Rectal smooth muscle tissue (tissue), 1 donor: ENCODE results near the gene SHBG.
"Not testable (repeated sequence)": the region's sequence is repeated elsewhere in the genome, so short reads cannot be mapped to it uniquely, and the experiment has no call there.

ENCODE experiments used
- H3K27ac ChIP-seq: one replicate; pipeline ENCODE4 v1.7.0; 2013; ENCODE audit warnings: low read depth, low read length, inconsistent platforms
- H3K27me3 ChIP-seq: one replicate; pipeline ENCODE4 v1.7.0; 2013; ENCODE audit warnings: low read length; ENCODE audit not compliant: control insufficient read depth, insufficient read depth
- H3K36me3 ChIP-seq: one replicate; pipeline ENCODE4 v1.7.0; 2013; ENCODE audit warnings: low read length; ENCODE audit not compliant: control insufficient read depth, insufficient read depth
- H3K4me1 ChIP-seq: one replicate; pipeline ENCODE4 v1.7.0; 2013; ENCODE audit warnings: low read length; ENCODE audit not compliant: control insufficient read depth, insufficient read depth
- H3K4me3 ChIP-seq: one replicate; pipeline ENCODE4 v1.7.0; 2013; ENCODE audit warnings: low read length
- H3K9ac ChIP-seq: one replicate; pipeline ENCODE4 v1.7.0; 2013; ENCODE audit warnings: low read length

SHBG gene

GRCh38 chr17:7618608-7619007 is 11.3 kb upstream of the SHBG start:
- H3K4me1 ChIP-seq, result peaks cover 2% of the 10 kb centered on the region
- H3K27me3 ChIP-seq, result no peaks in the 10 kb centered on the region

GRCh38 chr17:7620835-7621234 is 9.1 kb upstream of the SHBG start:
- H3K27ac ChIP-seq, result no peak overlapping the region
- no peak overlapping the region for H3K9ac ChIP-seq
- H3K4me1 ChIP-seq, result no peaks in the 10 kb centered on the region
- no peaks in the 10 kb centered on the region for H3K27me3 ChIP-seq
- H3K4me3 ChIP-seq, result no peak overlapping the region
- H3K36me3 ChIP-seq, result no peaks in the 10 kb centered on the region

More at GRCh38 chr17:7618608-7619007, 11.3 kb upstream of the SHBG start:
- H3K27ac ChIP-seq, result no peak overlapping the region
- no peak overlapping the region for H3K9ac ChIP-seq
- H3K4me3 ChIP-seq, result no peak overlapping the region
- H3K36me3 ChIP-seq, result no peaks in the 10 kb centered on the region

GRCh38 chr17:7623661-7624060 is 6.3 kb upstream of the SHBG start:
- Histone ChIP-seq H3K27ac (no peak overlapping the region), H3K36me3 (no peaks in the 10 kb centered on the region), H3K4me3 (no peak overlapping the region)

GRCh38 chr17:7625749-7626148 is 4.2 kb upstream of the SHBG start:
- not testable (repeated sequence) for H3K27me3 ChIP-seq, H3K36me3 ChIP-seq, H3K9ac ChIP-seq, H3K27ac ChIP-seq, H3K4me1 ChIP-seq, H3K4me3 ChIP-seq

More at GRCh38 chr17:7623661-7624060, 6.3 kb upstream of the SHBG start:
- Histone ChIP-seq H3K9ac (no peak overlapping the region), H3K27me3 (no peaks in the 10 kb centered on the region), H3K4me1 (peaks cover 3% of the 10 kb centered on the region)

- no peak overlapping the region for H3K27ac ChIP-seq
- H3K4me3 ChIP-seq, result no peak overlapping the region
- no peaks in the 10 kb centered on the region for H3K36me3 ChIP-seq
- no peaks in the 10 kb centered on the region for H3K27me3 ChIP-seq
- H3K9ac ChIP-seq, result no peak overlapping the region
- H3K4me1 ChIP-seq, result peaks cover 3% of the 10 kb centered on the region
Measured at GRCh38 chr17:7626307-7626706, 3.6 kb upstream of the SHBG start.

- Histone ChIP-seq H3K9ac (peak overlapping the region; percentile 88), H3K4me1 (peaks cover 3% of the 10 kb centered on the region), H3K4me3 (peak overlapping the region; percentile 81), H3K27me3 (no peaks in the 10 kb centered on the region), H3K36me3 (no peaks in the 10 kb centered on the region), H3K27ac (peak overlapping the region; percentile 95)
Measured at GRCh38 chr17:7626956-7627249, 3.0 kb upstream of the SHBG start.

GRCh38 chr17:7627250-7628121 is 2.4 kb upstream of the SHBG start, which contains the start of gene SAT2:
Gene SAT2, minus strand, starts transcription at chr17:7627821. Its CDS starts 186 bp downstream, at chr17:7627635.
- Histone ChIP-seq H3K9ac (peak within 1 kb of the TSS; percentile 88), H3K4me3 (peak within 1 kb of the TSS; percentile 81), H3K27ac (peak within 1 kb of the TSS; percentile 95), H3K36me3 (no peaks in the 10 kb centered on the region), H3K27me3 (no peaks in the 10 kb centered on the region), H3K4me1 (peaks cover 3% of the 10 kb centered on the region)

- no peaks in the 10 kb centered on the region for H3K27me3 ChIP-seq
- H3K36me3 ChIP-seq, result no peaks in the 10 kb centered on the region
- H3K27ac ChIP-seq, result no peak overlapping the region
- no peak overlapping the region for H3K9ac ChIP-seq
- peaks cover 2% of the 10 kb centered on the region for H3K4me1 ChIP-seq
- no peak overlapping the region for H3K4me3 ChIP-seq
Measured at GRCh38 chr17:7631398-7632380, 1.8 kb downstream of the SHBG start.

GRCh38 chr17:7632492-7632894 is 2.6 kb downstream of the SHBG start:
- no peak overlapping the region for H3K9ac ChIP-seq

GRCh38 chr17:7633093-7633492 is 3.2 kb downstream of the SHBG start:
- Histone ChIP-seq H3K4me3 (no peak overlapping the region), H3K4me1 (no peaks in the 10 kb centered on the region), H3K27me3 (no peaks in the 10 kb centered on the region), H3K36me3 (no peaks in the 10 kb centered on the region), H3K27ac (no peak overlapping the region), H3K9ac (no peak overlapping the region)

More at GRCh38 chr17:7632492-7632894, 2.6 kb downstream of the SHBG start:
- Histone ChIP-seq H3K36me3 (no peaks in the 10 kb centered on the region), H3K4me1 (no peaks in the 10 kb centered on the region), H3K27ac (no peak overlapping the region), H3K4me3 (no peak overlapping the region), H3K27me3 (no peaks in the 10 kb centered on the region)

GRCh38 chr17:7634384-7634783 is 4.4 kb downstream of the SHBG start:
- Histone ChIP-seq H3K4me1 (no peaks in the 10 kb centered on the region), H3K4me3 (no peak overlapping the region), H3K27ac (no peak overlapping the region), H3K9ac (no peak overlapping the region), H3K27me3 (no peaks in the 10 kb centered on the region), H3K36me3 (no peaks in the 10 kb centered on the region)

- Histone ChIP-seq H3K27ac (no peak overlapping the region), H3K9ac (no peak overlapping the region), H3K27me3 (no peaks in the 10 kb centered on the region), H3K36me3 (no peaks in the 10 kb centered on the region), H3K4me3 (no peak overlapping the region), H3K4me1 (no peaks in the 10 kb centered on the region)
Measured at GRCh38 chr17:7636163-7636562, 6.2 kb downstream of the SHBG start.
